ENCODE data around the gene IL17REL.

The IL17REL gene
- 0.09 to 0.77 reads per million in 2 donors for total RNA-seq

DNA sequence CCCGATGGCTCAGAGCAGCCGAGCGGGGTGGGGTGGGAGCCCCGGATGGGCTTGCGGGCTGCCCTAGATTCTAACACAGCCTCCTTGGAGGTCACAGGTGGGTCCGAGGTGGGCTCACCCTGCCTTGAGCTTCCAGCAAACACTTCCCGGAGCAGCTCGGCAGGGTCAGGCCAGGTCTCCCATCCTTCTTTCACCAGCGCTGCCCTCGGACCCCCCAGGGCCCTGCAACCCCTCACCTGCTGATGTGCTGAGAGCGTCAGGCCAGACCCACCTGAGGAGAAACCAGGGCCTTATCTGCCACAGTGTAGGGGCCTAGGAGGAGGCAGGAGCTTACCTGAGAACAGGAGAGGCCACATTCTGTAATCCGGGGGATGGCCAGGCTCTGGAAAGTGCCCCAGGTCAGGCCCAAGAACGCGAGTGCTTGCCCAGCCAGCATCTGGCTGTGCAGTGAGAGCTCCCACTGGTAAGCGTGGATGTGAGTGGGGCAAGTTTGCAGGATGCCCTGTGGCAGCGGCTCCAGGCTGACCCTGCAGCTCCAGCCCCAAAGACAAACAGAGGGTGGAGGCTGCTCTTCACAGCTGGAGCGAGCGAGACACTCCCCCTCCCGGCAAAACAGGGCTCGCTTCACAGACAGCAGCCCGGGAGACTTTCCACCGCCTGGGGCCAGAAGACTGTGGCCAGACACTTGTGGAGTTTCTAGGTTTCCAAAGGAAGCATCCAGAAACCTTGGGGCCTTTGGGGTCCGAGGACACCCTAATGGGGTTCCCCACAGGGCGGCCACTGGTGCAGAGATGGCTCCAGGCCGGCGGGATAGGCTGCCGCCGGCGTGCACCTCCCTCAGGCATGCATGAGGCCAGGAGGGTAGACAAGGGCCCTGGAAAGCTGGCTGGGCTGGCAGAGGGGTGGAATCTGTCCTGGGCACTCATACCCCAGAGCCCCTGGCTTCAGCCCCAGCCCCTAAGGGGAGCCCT, at the start of gene IL17REL:
IL17REL (minus strand) TSS at position 555 of the 971 bp plus-strand sequence; CDS start at position 436, 119 bp downstream.
- no peak for DNase-seq

- no peak for DNase-seq
Measured at GRCh38 chr22:50061824-50062355, 49.3 kb upstream of the IL17REL start.

DNA sequence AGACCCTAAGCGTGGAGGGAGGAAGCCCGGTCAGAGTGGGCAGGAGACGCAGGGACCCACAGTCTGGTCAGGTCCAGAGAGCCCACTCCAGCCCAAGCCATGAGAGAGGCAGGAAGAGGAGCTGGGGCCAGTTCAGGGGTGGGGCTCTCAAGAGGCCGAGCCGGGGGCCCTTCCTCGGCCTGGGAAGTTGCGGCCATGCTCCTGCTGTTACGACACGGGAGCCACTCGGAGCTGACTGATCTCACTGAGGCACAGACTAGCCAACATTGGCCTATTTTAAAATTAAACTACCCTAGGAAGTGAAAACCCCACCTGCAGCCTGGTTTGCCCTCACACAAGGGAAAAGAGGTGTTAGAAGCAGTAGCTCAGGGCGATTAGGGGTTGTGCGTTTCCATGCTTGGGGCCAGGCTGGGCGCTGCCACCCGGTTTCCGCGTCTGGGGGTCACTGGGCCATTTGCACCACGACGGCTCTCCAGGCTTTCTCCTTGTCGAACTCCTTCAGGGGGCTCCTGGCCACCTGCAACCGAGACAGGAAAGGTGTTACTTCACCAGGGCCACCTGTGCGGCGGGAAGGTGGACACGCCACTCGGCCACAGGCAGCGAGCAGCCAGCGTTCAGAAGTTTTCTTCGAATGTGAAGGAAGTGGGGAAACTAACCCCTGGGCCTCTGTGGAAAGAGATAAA, 48.7 kb upstream of the IL17REL start:
- DNase-seq: no peak

- no peak for DNase-seq
Measured at GRCh38 chr22:50060441-50061140, 48.0 kb upstream of the IL17REL start.

GRCh38 chr22:50059881-50060262, 47.3 kb upstream of the IL17REL start:
- DNase-seq: no peak

- no peak for DNase-seq
Measured at GRCh38 chr22:50058906-50059880, 46.6 kb upstream of the IL17REL start.

DNA sequence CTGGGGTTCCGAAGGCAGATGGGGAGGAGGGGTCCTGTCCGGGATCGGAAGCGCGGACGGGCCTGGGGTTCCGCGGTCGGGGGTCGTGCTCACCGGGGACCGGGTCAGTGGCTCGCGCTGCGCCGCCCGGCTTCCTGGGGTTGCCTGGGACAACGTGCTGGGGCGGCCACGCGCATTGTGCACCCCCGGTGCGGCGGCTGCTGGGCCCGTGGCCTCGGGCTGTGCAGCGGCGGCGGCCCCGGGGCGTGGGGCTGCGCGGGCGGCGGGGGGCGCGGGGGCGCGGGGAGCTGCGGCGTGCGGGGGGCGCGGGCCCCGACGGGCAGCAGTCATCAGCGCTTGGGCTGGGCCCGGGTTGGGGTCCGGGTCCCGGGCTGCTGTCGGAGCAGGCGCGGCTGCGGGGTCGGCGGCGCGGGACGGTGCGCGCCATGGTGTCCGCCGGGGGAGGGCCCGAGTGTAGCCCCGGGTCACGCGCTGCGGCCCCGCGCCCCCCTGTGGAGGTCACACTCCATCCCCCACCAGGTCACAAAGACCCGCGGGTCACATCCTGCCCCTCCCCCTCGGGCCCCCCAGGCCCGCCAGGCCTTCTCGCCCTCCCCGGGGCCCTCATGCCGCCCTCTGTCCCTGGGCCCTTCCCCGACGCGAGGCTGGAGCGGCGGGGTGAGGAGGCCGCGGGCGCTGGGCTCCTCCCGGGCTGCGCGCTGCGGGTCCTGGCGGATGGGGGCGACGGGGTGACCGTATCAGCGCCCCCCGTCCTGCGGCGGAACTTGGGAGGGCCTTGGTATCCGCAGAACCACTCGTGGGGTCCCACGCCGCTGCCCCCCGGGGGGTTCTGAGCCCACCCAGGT, 45.7 kb upstream of the IL17REL start, which contains the start of gene TTLL8:
TTLL8 (minus strand) TSS at position 238 of the 845 bp plus-strand sequence.
- DNase-seq: no peak

GRCh38 chr22:50057278-50058060, 44.9 kb upstream of the IL17REL start:
- no peak for DNase-seq

DNA sequence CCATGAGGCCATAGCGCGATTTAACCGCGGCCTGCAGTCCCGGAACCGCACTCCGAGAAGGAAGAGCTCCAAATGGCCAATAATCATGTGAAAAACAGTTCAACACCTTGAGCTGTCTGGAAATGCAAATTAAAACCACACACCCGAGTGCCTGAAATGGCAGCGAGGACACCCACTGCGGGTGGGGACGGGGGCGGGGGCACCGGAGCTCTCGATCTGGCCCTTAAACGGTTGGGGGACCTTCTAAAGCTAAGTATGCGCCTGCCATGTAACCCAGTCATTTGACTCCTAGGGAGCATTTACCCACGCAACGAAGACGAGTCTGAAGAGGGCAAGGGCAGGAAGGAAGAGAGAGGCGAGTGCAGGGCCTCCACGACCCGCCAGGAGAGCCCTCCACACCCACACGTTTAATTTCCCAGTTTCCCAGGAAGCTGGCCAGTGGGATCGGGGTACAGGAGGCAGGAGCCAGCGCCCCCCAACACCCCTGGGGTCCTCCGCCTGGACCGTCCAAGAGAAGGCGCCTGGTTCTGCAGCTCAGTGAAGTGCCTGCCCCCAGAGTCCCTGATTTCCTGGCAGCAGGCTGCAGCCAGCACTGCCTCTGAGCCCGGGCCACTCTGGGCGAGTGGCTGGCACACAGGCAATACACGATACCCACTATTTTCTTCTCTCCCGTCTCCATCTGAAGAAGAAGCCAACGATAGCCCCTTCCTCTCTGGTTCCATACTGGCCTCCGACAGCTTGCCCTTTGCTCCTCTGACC, 43.8 kb upstream of the IL17REL start:
- no peak for DNase-seq

DNA sequence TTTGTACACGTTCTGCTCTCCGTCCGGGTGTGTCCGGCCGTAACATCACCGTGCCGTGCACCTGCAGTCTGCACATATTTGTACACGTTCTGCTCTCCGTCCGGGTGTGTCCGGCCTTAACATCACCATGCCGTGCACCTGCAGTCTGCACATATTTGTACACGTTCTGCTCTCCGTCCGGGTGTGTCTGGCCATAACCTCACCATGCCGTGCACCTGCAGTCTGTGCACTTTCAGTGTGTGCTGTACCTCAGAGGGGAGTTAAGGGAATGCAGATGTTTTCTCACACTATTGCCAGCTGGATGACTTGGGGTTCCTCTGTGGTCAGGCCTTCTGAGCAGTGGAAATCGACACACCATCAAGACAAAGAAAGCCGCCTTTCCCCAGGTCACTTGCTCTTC, 41.3 kb upstream of the IL17REL start:
- no peak for DNase-seq

- DNase-seq: no peak
Measured at GRCh38 chr22:50051930-50052329, 39.4 kb upstream of the IL17REL start.

- DNase-seq: no peak
Measured at GRCh38 chr22:50049299-50050195, 37.0 kb upstream of the IL17REL start.

DNA sequence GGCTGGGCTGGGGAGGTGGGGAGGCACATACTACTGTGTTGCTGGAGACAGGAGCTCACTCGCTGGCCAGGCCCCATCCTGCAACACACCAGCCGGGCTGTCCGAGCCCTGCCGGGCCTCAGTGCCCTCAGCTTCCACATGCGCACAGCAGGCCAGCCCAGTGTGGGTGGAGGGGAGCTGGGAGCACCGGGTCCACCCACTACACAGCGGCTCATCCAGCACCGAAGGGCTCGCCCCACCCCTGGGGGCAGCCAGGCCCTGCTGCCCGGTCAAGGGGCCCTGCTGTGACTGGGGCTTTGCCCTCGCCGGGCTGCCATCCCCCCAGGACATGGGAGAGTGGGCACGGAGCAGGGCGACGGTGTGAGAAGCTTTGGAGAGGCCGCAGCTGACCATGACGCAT, 36.3 kb upstream of the IL17REL start:
- no peak for DNase-seq

- DNase-seq: no peak
Measured at GRCh38 chr22:50048061-50048765, 35.6 kb upstream of the IL17REL start.

DNA sequence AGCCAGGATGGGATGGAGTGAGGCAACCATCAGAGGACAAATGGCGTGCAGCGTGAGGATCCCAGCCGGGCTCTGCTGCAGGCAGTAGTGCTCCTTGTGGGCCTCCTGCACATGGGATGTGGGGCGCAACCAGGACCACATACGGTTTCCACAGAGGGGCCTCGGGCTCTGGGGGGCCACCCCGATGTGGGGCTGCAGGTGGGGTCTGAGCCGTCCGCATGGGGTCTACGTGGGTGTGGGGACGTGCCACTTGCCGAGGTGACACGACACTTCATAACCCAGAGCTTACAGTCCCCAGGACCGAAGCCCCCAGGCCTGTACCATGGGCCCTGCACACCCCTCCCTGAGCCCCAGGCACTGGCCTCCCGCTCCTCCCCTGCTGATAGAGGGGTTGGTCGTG, 34.8 kb upstream of the IL17REL start:
- DNase-seq: no peak

GRCh38 chr22:50046481-50047245, 34.1 kb upstream of the IL17REL start:
- no peak for DNase-seq

Data from activated gamma-delta T cell (primary cell).